HUDEP-2 (cell line): ENCODE data around the gene IL6.
"Not testable (repeated sequence)": the region's sequence is repeated elsewhere in the genome, so short reads cannot be mapped to it uniquely, and the experiment has no call there.

Experiments
- DNase-seq, 76 experiments: peaks; one replicate each; lab custom pipeline; 2025; ENCODE audit not compliant: unreplicated experiment in 76 of 76; lab: John Stamatoyannopoulos, UW

The IL6 gene

GRCh38 chr7:22726907-22727713, at the start of gene IL6:
TSS of gene IL6 (plus strand) at chr7:22727200. CDS start at chr7:22727263, 63 bp downstream.
- DNase-seq: peak in 22 of 76 experiments; percentile 1 to 47 (median 20)

- not testable (repeated sequence) for DNase-seq
Measured at GRCh38 chr7:22677263-22677662, 49.7 kb upstream of the IL6 start.

- DNase-seq: no peak
Measured at GRCh38 chr7:22677680-22678079, 49.3 kb upstream of the IL6 start.

GRCh38 chr7:22680482-22680911, 46.5 kb upstream of the IL6 start:
- no peak for DNase-seq

GRCh38 chr7:22681312-22681711, 45.7 kb upstream of the IL6 start:
- DNase-seq: no peak

- DNase-seq: no peak
Measured at GRCh38 chr7:22681852-22682657, 44.9 kb upstream of the IL6 start.

- DNase-seq: no peak
Measured at GRCh38 chr7:22683379-22683778, 43.6 kb upstream of the IL6 start.

GRCh38 chr7:22686620-22687019, 40.4 kb upstream of the IL6 start:
- DNase-seq: no peak

GRCh38 chr7:22688084-22688483, 38.9 kb upstream of the IL6 start:
- no peak for DNase-seq

- not testable (repeated sequence) for DNase-seq
Measured at GRCh38 chr7:22688934-22689333, 38.1 kb upstream of the IL6 start.

- no peak for DNase-seq
Measured at GRCh38 chr7:22694597-22695207, 32.3 kb upstream of the IL6 start.

GRCh38 chr7:22695476-22696132, 31.4 kb upstream of the IL6 start:
- DNase-seq: no peak

GRCh38 chr7:22696541-22697228, 30.3 kb upstream of the IL6 start:
- peak in 1 of 76 experiments; percentile 11 for DNase-seq

GRCh38 chr7:22697322-22697859, 29.6 kb upstream of the IL6 start:
- DNase-seq: no peak

- no peak for DNase-seq
Measured at GRCh38 chr7:22697876-22698606, 29.0 kb upstream of the IL6 start.

- no peak for DNase-seq
Measured at GRCh38 chr7:22698767-22699166, 28.2 kb upstream of the IL6 start.

- no peak for DNase-seq
Measured at GRCh38 chr7:22700559-22701002, 26.4 kb upstream of the IL6 start.

- no peak for DNase-seq
Measured at GRCh38 chr7:22702516-22702915, 24.5 kb upstream of the IL6 start.
